Measurements from ENCODE around the gene SLAMF6.
"Not testable (repeated sequence)": the region's sequence is repeated elsewhere in the genome, so short reads cannot be mapped to it uniquely, and the experiment has no call there.

Gene SLAMF6

DNA sequence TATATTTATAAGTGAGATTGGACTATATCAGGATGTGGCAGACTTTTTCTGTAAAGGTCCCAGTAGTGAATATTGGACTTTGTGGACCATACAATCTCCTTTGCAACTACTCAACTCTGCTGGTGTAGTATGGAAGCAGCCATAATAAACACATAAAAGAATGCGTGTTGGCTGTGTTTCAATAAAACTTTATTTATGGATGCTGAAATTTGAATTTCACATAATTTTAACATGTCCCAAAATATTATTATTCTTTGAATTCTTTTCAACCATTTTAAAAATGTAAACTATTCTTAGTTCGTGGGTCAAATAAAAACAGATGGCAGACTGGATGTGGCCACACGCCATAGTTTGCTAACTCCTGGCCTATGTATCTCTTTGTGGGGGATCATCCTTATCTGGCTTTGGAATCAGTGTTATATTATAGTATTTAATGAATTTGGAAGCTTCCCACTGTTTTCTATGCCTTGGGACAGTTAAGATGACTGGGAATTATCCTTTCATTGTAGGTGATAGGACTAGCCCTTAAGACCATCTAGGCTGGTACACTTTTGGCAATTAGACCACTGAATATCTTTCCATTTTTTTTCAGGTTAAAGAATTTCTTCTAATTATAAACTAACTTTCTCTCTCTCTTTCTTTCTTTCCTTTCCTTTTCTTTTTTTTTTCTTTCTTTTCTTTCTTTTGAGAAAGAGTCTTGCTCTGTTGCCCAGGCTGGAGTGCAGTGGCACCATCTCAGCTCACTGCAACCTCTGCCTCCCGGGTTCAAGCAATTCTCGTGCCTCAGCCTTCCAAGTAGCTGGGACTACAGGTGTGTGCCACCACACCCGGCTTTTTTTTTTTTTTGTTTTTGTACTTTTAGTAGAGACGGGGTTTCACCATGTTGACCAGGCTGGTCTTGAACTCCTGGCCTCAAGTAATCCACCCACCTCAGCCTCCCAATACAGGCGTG, 14.9 kb upstream of the SLAMF6 start:
- Histone ChIP-seq H3K27ac (no peak overlapping the region), H3K4me3 (ENCODE audit: low read depth in 1 of 2, low read length in 1 of 2) (no peak overlapping the region), H3K9me3 (peaks cover 4% of the 10 kb centered on the region), H3K36me3 (no peaks in the 10 kb centered on the region), H3K4me1 (ENCODE audit: control insufficient read depth in 1 of 2, insufficient read depth in 1 of 2, low read depth in 1 of 2, low read length in 1 of 2) (peaks cover 9 to 10% of the 10 kb centered on the region in 2 experiments), H3K27me3 (no peaks in the 10 kb centered on the region)
- no peak for TF ChIP-seq CTCF (IDR thresholded peaks at IDR 0.05)

DNA sequence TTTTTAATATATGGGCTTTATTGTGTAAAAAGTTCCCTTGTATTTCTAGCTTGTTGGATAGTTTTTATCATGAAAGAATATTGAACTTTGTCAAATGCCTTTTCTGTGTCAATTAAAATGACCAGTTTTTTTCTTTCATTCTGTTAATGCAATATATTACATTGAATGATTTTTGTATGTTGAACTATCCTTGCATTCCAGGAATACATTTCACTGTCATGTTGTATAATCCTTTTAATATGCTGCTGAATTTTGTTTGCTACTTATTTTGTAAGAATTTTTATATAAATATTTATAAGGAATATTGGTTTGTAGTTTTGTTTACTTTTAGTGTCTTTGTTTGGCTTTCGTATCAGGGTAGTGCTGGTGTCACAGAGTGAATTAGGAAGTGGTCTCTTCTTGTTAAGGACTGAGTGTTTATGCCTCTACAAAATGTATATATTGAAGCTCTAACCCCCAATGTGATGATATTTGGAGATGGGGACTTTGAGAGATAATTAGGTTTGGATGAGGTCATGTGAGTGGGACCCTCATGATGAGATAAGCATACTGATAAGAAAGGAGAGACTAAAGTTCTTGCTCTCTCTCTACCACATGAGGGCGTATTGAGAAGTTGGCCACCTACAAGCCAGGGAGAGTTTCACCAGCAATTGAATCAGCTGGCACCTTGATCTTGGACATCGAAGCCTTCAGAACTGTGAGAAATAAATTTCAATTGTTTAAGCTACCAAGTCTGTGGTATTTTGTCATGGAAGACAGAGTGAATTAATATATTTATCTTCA, 12.0 kb upstream of the SLAMF6 start:
- TF ChIP-seq CTCF (IDR thresholded peaks at IDR 0.05): no peak

GRCh38 chr1:160532557-160532813, 9.4 kb upstream of the SLAMF6 start:
- not testable (repeated sequence) for H3K4me1 ChIP-seq (ENCODE audit: control insufficient read depth in 1 of 2, insufficient read depth in 1 of 2, low read depth in 1 of 2, low read length in 1 of 2); H3K36me3 ChIP-seq; H3K27me3 ChIP-seq; H3K27ac ChIP-seq; H3K9me3 ChIP-seq; H3K4me3 ChIP-seq (ENCODE audit: low read depth in 1 of 2, low read length in 1 of 2)

More for the DNA sequence above, 12.0 kb upstream of the SLAMF6 start:
- H3K4me1 ChIP-seq (ENCODE audit: control insufficient read depth in 1 of 2, insufficient read depth in 1 of 2, low read depth in 1 of 2, low read length in 1 of 2): peaks cover 2 to 5% of the 10 kb centered on the region in 2 experiments
- no peak overlapping the region for H3K4me3 ChIP-seq (ENCODE audit: low read depth in 1 of 2, low read length in 1 of 2)
- H3K27me3 ChIP-seq: no peaks in the 10 kb centered on the region
- H3K9me3 ChIP-seq: peaks cover 4% of the 10 kb centered on the region
- no peak overlapping the region for H3K27ac ChIP-seq
- H3K36me3 ChIP-seq: no peaks in the 10 kb centered on the region

DNA sequence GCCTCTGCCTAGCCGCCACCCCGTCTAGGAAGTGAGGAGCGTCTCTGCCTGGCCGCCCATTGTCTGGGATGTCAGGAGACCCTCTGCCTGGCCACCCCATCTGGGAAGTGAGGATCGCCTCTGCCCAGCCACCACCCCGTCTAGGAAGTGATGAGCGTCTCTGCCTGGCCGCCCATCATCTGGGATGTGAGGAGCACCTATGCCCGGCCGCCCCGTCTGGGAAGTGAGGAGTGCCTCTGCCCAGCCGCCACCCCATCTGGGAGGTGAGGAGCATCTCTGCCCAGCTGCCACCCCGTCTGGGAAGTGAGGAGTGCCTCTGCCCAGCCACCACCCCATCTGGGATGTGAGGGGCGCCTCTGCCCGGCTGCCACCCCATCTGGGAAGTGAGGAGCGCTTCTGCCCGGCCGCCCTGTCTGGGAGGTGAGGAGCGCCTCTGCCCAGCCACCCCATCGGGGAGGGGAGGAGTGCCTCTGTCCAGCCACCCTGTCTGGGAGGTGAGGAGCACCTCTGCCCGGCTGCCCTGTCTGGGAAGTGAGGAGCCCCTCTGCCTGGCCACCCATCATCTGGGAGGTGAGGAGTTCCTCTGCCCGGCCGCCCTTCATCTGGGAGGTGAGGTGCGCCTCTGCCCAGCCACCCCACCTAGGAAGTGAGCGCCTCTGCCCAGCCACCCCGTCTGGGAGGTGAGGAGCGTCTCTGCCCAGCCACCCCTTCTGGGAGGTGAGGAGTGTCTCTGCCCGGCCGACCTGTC, 8.9 kb upstream of the SLAMF6 start:
- H3K9me3 ChIP-seq; H3K4me3 ChIP-seq (ENCODE audit: low read depth in 1 of 2, low read length in 1 of 2); H3K4me1 ChIP-seq (ENCODE audit: control insufficient read depth in 1 of 2, insufficient read depth in 1 of 2, low read depth in 1 of 2, low read length in 1 of 2): not testable (repeated sequence)

GRCh38 chr1:160529401-160529952, 6.4 kb upstream of the SLAMF6 start:
- H3K9me3 ChIP-seq; H3K4me1 ChIP-seq (ENCODE audit: control insufficient read depth in 1 of 2, insufficient read depth in 1 of 2, low read depth in 1 of 2, low read length in 1 of 2); H3K4me3 ChIP-seq (ENCODE audit: low read depth in 1 of 2, low read length in 1 of 2); H3K27ac ChIP-seq; H3K27me3 ChIP-seq; H3K36me3 ChIP-seq: not testable (repeated sequence)

More for the DNA sequence above, 8.9 kb upstream of the SLAMF6 start:
- H3K27ac ChIP-seq, H3K27me3 ChIP-seq, H3K36me3 ChIP-seq: not testable (repeated sequence)

GRCh38 chr1:160523789-160524188, 734 bp upstream of the SLAMF6 start:
- H3K27ac ChIP-seq; H3K4me3 ChIP-seq (ENCODE audit: low read depth in 1 of 2, low read length in 1 of 2): not testable (repeated sequence)

DNA sequence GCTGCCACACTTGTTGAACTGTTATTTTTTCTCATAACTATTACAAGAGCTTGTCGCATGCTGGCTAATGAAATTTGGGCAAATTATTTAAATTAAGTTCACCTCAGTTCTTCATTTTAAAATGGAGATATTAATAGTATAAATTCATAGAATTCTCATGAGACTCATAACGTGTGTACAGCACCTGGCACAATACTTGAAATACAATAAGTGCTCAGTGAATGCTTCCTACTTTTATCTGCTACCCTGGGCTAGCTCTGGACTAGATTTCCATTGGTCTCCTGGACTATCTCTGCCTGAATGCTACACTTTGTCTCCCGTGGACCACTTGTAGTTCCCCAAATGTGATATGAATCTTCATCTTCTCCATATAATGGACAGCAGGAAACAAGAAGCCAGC, 919 bp downstream of the SLAMF6 start:
- H3K9me3 ChIP-seq: no peaks in the 10 kb centered on the region
- H3K27ac ChIP-seq: no peak overlapping the region
- no peak for TF ChIP-seq CTCF (IDR thresholded peaks at IDR 0.05)
- no peaks in the 10 kb centered on the region for H3K36me3 ChIP-seq
- H3K4me1 ChIP-seq (ENCODE audit: control insufficient read depth in 1 of 2, insufficient read depth in 1 of 2, low read depth in 1 of 2, low read length in 1 of 2): peaks cover 0 to 4% of the 10 kb centered on the region in 2 experiments
- H3K4me3 ChIP-seq (ENCODE audit: low read depth in 1 of 2, low read length in 1 of 2): no peak overlapping the region
- peaks cover 17% of the 10 kb centered on the region for H3K27me3 ChIP-seq

More at GRCh38 chr1:160523789-160524188, 734 bp upstream of the SLAMF6 start:
- not testable (repeated sequence) for H3K4me1 ChIP-seq (ENCODE audit: control insufficient read depth in 1 of 2, insufficient read depth in 1 of 2, low read depth in 1 of 2, low read length in 1 of 2); H3K9me3 ChIP-seq; H3K36me3 ChIP-seq
- H3K27me3 ChIP-seq: peaks cover 17% of the 10 kb centered on the region
